ENCODE measurements around the gene ERFL.

Gene ERFL

GRCh38 chr19:41888926-41889325 lies 39.3 kb downstream of the ERFL start:
- peak overlapping the region; percentile 77 for H3K27ac Mint-ChIP-seq
- peaks cover 23% of the 10 kb centered on the region for H3K36me3 Mint-ChIP-seq
- no peak overlapping the region for H3K4me3 Mint-ChIP-seq

GRCh38 chr19:41887711-41888382 lies 40.4 kb downstream of the ERFL start:
- H3K9me3 Mint-ChIP-seq: no peaks in the 10 kb centered on the region
- peak overlapping the region; percentile 69 for H3K4me3 Mint-ChIP-seq
- H3K27ac Mint-ChIP-seq: peak overlapping the region; percentile 77
- H3K27me3 Mint-ChIP-seq: no peaks in the 10 kb centered on the region
- peak; percentile 35 for ATAC-seq
- peaks cover 54% of the 10 kb centered on the region for H3K4me1 Mint-ChIP-seq
- H3K36me3 Mint-ChIP-seq: peaks cover 22% of the 10 kb centered on the region

More at GRCh38 chr19:41888926-41889325, 39.3 kb downstream of the ERFL start:
- Mint-ChIP-seq H3K9me3 (no peaks in the 10 kb centered on the region), H3K27me3 (no peaks in the 10 kb centered on the region), H3K4me1 (peaks cover 58% of the 10 kb centered on the region)
- ATAC-seq: no peak

- no peaks in the 10 kb centered on the region for H3K27me3 Mint-ChIP-seq
- H3K36me3 Mint-ChIP-seq: peaks cover 22% of the 10 kb centered on the region
- H3K9me3 Mint-ChIP-seq: no peaks in the 10 kb centered on the region
- H3K27ac Mint-ChIP-seq: peak overlapping the region; percentile 77
- H3K4me3 Mint-ChIP-seq: peak overlapping the region; percentile 69
- peak; percentile 5 for ATAC-seq
- peaks cover 62% of the 10 kb centered on the region for H3K4me1 Mint-ChIP-seq
Observed at GRCh38 chr19:41886761-41887710, 41.2 kb downstream of the ERFL start.

GRCh38 chr19:41883821-41884733 lies 44.2 kb downstream of the ERFL start:
- Mint-ChIP-seq H3K4me1 (peaks cover 75% of the 10 kb centered on the region), H3K9me3 (no peaks in the 10 kb centered on the region), H3K27me3 (no peaks in the 10 kb centered on the region), H3K4me3 (peak overlapping the region; percentile 95), H3K27ac (peak overlapping the region; percentile 83), H3K36me3 (peaks cover 29% of the 10 kb centered on the region)
- ATAC-seq: peak; percentile 94

DNA sequence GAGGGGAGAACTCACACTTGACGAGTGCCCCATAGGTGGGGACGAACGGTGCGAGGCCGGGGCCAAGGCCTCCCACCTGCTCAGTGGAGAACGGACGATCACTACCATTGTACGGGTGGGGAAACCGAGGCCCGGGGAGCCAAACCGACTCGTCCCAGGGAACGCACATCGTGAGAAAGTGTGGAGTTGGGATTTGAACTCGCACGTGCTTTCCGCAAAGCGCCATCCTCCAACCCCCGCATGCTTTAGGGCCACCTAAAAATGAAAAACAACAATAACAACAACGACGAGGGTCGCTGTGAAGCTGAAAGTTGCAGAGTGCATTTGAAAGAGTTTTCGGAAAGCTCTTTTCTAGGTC lies 44.8 kb downstream of the ERFL start:
- peak overlapping the region; percentile 83 for H3K27ac Mint-ChIP-seq
- peaks cover 32% of the 10 kb centered on the region for H3K36me3 Mint-ChIP-seq
- H3K4me1 Mint-ChIP-seq: peaks cover 78% of the 10 kb centered on the region
- ATAC-seq: no peak
- H3K9me3 Mint-ChIP-seq: no peaks in the 10 kb centered on the region
- H3K27me3 Mint-ChIP-seq: no peaks in the 10 kb centered on the region
- H3K4me3 Mint-ChIP-seq: peak overlapping the region; percentile 95

DNA sequence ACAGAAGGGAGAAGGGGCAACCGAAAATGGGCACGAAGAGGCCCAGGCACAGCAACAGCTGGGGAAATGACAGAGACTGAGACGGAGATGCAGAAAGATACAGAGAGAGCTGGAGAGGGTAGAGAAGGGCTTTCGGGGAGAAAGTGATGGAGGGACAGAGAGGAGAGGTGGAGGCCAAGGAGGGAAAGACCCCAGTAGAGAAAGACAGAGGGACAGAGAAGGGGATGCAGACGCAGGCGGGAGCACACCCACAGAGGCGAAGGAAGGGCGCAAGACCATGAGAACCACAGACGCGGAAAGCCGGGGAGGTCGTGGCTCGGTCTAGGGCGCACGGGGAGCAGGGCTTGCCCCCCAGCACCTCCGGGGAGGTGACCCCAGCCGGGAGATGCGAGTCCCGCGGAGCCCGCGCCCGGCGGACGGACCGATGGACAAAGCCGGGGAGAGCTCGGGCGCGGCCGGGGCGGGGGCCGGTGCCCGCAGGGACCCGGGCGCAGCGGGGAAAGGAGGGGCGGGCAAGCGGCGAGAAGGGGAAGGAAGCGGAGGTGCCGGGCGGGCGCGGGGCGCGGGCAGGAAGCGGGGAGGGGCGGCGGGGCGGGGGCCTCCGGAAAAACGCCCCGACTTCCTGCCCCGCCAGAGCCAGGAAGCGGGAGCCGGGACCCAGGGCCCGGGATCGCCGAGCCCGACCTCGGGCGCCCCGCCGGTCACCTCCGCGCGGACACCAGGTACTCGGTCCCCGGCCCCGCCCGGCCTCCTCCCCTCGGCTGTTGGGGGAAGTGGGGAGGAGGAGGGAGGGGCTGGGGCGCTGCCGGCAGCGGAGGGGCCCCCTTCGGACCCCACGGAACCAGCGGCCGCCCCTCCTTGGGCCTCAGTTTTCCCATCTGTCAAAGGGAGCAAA lies 45.4 kb downstream of the ERFL start, which contains the start of gene ARHGEF1:
TSS of gene ARHGEF1 (plus strand) at position 617 of the 895 bp plus-strand sequence. CDS start 4,899 bp downstream, outside the sequence.
- Mint-ChIP-seq H3K27me3 (no peaks in the 10 kb centered on the region), H3K4me3 (peak within 1 kb of the TSS; percentile 95), H3K27ac (peak within 1 kb of the TSS; percentile 83), H3K4me1 (peaks cover 76% of the 10 kb centered on the region), H3K9me3 (no peaks in the 10 kb centered on the region), H3K36me3 (peaks cover 34% of the 10 kb centered on the region)
- peak; percentile 44 for ATAC-seq

DNA sequence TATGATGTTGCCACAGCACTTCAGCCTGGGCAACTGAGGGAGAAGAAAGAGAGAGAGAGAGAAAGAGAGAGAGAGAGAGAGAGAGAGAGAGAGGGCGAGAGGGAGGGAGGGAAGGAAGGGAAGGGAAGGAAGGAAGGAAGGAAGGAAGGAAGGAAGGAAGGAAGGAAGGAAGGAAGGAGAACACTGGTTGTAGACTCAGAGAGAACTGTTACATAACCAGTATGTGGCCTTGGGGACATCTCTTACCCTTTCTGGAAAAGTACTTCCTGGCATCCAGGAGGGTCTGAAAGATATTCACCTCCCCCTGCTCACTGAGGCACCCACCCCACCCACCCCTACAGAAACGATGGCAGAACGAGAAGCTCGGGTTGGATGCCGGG lies 47.9 kb downstream of the ERFL start:
- Mint-ChIP-seq H3K27ac (peak overlapping the region; percentile 89), H3K4me3 (peak overlapping the region; percentile 60), H3K27me3 (no peaks in the 10 kb centered on the region), H3K4me1 (peaks cover 66% of the 10 kb centered on the region), H3K36me3 (peaks cover 40% of the 10 kb centered on the region), H3K9me3 (no peaks in the 10 kb centered on the region)
- ATAC-seq: no peak

- H3K9me3 Mint-ChIP-seq: no peaks in the 10 kb centered on the region
Observed at GRCh38 chr19:41879670-41880328, 48.5 kb downstream of the ERFL start.

GRCh38 chr19:41879080-41879479 lies 49.2 kb downstream of the ERFL start:
- no peak for ATAC-seq
- H3K27ac Mint-ChIP-seq: peak overlapping the region; percentile 89
- H3K4me1 Mint-ChIP-seq: peaks cover 63% of the 10 kb centered on the region
- no peaks in the 10 kb centered on the region for H3K27me3 Mint-ChIP-seq
- H3K4me3 Mint-ChIP-seq: peak overlapping the region; percentile 92
- H3K36me3 Mint-ChIP-seq: peaks cover 40% of the 10 kb centered on the region
- no peaks in the 10 kb centered on the region for H3K9me3 Mint-ChIP-seq

More at GRCh38 chr19:41879670-41880328, 48.5 kb downstream of the ERFL start:
- peaks cover 66% of the 10 kb centered on the region for H3K4me1 Mint-ChIP-seq
- H3K36me3 Mint-ChIP-seq: peaks cover 40% of the 10 kb centered on the region
- peak overlapping the region; percentile 89 for H3K27ac Mint-ChIP-seq
- ATAC-seq: no peak
- H3K4me3 Mint-ChIP-seq: peak overlapping the region; percentile 92
- H3K27me3 Mint-ChIP-seq: no peaks in the 10 kb centered on the region

DNA sequence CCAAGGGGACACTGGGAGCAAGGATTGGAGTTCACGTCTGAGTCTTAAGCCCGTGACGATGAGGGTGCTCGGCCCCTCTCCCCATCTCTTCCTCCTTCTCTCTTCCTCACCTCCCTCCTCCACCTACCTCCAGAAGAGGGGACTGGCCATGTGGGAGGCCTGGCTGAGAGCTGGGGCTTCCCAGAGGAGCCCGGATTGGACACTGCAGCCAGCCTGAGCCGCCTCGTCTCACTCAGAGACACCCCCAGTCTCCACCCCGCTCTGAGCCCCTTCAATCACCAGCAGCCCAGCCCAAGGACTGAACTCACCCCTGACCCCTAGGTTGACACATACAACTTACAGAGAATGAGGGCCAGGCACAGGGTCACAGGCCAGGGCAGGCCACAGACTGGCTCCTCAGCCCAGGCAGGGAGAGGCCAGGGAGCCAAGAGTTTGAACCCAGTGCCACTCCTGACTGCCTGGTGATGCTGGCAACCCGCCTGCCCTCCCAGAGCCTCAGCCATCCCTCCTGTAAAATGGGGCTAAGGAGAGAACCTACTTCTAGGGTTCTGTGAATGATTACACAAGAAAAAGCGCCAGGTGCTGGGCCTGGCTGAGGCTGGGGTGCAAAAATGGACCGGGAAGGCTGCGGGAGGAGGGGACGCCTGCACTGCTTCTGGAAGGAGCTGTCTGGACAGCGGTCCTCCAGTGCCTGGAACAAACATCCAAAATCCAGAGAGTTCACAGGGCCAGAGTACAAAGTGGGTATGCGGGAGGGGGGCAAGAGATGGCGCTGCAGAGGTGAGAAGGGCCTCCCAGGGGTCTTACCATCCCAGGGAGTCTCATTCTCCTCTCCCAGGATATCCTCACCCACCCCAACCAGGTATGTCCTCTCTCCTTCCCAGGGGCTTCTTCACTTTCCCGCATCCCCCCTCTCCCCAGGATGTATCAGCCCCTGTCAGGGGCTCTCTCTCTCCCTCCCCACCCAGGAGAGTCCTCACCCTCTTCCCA lies 50.0 kb downstream of the ERFL start:
- no peaks in the 10 kb centered on the region for H3K27me3 Mint-ChIP-seq
- H3K4me3 Mint-ChIP-seq: peak overlapping the region; percentile 92
- H3K9me3 Mint-ChIP-seq: no peaks in the 10 kb centered on the region
- peak overlapping the region; percentile 89 for H3K27ac Mint-ChIP-seq
- H3K36me3 Mint-ChIP-seq: peaks cover 40% of the 10 kb centered on the region
- H3K4me1 Mint-ChIP-seq: peaks cover 68% of the 10 kb centered on the region
- ATAC-seq: peak; percentile 52

DNA sequence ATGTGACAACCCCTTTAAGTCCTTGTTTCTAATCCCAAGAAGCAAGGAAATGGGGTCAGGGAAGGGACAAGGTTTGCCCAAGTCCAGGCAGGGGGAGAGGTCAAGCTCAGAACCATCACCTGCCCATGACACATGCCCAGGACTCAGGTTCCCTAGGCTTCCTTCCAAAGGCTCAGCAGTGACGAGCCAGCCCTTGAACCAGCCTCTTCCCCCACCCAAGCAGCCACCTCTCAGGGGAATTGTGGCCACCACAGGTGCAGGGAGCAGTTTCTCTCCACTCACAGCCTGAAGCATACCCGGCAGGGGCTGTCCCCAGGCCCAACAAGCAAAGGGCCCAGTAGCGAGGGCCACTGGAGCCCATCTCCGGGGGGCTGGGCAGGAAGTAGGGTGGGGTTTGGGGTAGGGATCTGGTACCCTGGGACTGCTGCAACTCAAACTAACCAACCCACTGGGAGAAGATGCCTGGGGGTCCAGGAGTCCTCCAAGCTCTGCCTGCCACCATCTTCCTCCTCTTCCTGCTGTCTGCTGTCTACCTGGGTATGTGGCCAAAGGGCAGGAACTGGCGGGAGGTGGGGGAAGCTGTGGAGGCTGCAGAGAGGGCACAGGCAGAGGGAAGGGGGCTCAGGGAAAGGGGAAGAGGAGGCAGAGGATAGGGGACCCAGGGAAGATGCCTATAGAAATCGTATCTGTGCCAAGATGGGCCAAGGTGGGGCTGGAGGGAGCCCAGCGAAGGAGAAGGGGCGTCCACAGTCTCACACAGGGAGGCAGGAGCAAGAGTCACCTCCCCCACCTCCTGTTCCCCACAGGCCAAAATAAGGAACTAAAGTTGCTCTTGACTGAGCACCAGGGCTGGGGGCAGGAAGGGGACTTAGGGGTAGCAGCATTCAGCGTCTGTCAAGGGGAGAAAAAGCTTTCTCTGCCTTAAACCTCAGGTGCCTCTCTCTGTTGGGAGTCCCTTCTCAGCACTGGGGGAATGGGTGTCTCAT lies 51.1 kb downstream of the ERFL start, which contains the start of gene CD79A:
TSS of gene CD79A (plus strand) at position 433 of the 986 bp plus-strand sequence. CDS start at position 459, 26 bp downstream.
- Mint-ChIP-seq H3K9me3 (no peaks in the 10 kb centered on the region), H3K36me3 (peaks cover 40% of the 10 kb centered on the region), H3K4me3 (peak within 1 kb of the TSS; percentile 92), H3K4me1 (peaks cover 73% of the 10 kb centered on the region), H3K27ac (peak within 1 kb of the TSS; percentile 89), H3K27me3 (no peaks in the 10 kb centered on the region)
- peak; percentile 92 for ATAC-seq

Data from stimulated activated memory B cell treated with anti-CD40 and anti-IgM and Interleukin-4, amounts not matched to agents 10 μg/mL and 1 μg/mL and 100 μg/mL, for 72 hours (primary cell).